Stimulated activated CD4-positive, alpha-beta T cell treated with anti-CD3 and anti-CD28 coated beads, Interleukin-2, amount 100 ng/mL, for 48 hours (primary cell): ENCODE measurements around the gene ERI3.
A peak's percentile ranks its signal among the peaks of the same experiment; 100 is the strongest.
"Not testable (repeated sequence)": the region's sequence is repeated elsewhere in the genome, so short reads cannot be mapped to it uniquely, and the experiment has no call there.

Experiments used
- DNase-seq, 2 donors: peaks; one replicate each; pipeline ENCODE4 v3.0.0-alpha.2; 2020

Gene ERI3

DNA sequence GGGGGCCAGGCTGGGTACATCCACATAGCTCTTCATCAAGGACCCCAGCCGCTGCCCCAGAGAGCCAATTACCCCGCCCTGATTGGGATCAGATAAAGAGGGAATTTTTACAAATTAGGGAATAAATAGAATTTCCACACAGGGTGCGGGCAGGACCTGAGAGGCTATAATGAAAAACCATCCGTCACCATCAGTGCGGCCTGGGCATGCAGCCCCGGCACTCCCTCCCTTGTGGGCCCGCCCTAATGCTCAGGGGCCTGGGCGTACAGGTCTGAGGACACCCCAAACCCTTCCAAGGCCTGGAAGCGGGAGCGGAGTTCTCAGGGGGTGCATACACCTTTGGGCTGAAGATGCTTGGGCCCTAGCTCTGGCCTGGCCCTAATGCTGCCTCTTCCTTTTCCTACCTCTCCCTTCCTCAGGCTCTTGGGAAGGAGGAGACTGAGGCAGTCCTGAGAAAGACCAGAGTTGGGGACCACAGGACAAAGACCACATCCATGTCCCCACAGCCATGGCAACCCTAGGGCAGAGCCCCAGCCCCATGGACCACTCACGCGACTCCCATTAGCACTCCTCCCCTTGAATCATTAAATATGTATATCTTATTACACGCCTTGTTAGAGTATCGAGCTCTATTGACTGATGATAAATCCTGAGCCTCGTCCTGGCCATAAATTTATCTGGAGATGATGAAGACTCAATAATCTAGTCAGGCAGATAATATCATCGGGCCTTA lies 125.5 kb downstream of the ERI3 start:
- no peak for DNase-seq

GRCh38 chr1:44228218-44228617 lies 126.8 kb downstream of the ERI3 start:
- no peak for DNase-seq

DNA sequence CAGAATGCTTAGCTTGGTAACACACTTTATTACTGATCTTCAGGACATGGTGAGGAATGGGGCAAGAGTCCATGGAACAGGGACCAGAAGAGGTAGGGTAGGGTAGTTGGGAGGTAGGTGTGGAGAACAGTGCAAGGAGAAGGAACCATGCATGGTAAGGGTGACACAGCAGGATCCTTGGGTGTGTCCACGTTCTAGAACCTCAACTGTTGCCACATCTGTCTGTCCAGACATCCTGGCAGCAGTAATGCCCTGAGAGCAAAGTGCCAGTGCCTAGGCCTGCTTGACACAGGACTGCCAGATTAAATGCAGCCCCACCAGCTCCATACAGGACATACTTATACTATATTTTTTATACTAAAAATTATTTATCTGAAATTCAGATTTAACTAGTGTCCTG lies 127.8 kb downstream of the ERI3 start:
- DNase-seq, result no peak

DNA sequence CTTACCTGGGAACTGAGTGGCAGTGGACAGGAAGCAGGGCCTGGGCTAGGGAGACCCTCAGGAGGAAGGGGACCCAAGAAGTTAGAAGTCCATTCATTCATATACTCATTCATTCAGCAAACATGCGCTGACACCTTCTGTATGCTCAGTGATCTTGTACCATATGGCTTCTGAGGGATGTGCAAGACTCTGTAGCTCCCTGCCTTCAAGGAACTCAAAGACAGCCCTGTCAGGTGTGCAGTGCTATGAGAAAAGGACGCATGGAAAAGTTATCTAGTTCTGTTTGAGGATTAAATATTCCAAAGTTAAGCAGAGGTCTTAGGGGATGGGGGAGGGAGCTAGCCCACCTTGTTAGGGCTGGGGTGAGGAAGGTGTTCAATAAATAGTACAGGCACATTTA lies 129.3 kb downstream of the ERI3 start:
- no peak for DNase-seq

GRCh38 chr1:44223187-44223610 lies 131.9 kb downstream of the ERI3 start:
- DNase-seq, result no peak

DNA sequence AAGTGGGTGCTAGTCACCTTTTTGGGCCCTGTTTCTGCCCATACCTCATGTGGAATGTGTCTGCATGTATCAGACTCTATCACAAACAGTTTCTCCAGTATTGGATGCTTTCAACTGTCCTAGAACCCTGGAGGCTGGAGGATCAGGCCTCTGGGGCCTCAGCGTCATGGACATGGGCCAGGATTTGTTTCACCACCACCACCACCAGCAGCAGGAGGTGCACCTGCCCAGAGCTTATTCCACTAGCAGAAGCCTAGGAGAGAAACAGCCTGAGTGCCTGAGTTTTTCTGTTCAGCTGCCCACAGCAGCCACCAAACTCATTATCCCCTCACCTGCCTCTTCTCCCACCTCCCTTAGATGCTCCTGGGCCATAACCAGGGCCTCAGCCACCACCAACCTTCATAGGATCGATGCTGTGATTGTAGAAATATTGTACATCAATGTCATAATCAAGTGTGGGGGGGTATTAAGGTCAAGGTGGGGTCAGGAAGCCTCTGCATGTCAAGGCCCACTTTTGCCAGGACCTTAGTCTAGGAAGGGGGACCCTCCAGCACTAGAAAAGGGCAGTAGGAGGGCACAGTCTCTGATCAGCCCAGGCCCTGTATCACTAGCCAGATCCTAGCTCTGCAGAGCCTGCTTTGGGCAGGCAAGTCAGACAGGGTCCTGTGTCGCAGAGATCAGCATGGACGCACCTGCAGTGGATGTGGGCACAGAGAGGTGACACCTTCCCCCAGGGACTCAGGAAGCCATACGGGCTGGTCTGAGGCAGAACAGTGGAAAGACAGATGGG lies 132.5 kb downstream of the ERI3 start:
- no peak for DNase-seq

- no peak for DNase-seq
Observed at GRCh38 chr1:44221769-44222168, 133.3 kb downstream of the ERI3 start.

DNA sequence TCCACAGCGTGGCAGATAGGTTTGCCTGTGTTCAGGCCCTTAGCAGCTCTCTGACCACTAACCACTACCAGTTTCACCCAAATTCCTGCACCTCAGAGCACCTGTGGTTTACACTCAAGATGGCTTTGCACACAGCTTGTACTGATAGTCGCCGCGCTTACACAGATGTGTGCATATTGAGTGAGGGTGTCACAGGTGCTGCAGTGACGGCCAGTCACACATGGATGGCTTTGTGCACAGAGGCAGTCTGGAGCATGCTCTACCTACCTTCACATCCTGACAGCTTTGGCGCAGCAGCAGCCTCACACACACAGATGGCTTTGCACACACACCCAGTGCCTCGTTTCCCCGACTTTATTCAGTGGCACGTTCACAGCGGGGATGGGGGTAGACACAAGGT lies 134.3 kb downstream of the ERI3 start:
- DNase-seq, result no peak

GRCh38 chr1:44220001-44220751 lies 134.9 kb downstream of the ERI3 start:
- DNase-seq, result no peak

- no peak for DNase-seq
Observed at GRCh38 chr1:44219301-44219626, 135.8 kb downstream of the ERI3 start.

GRCh38 chr1:44218503-44219300 lies 136.4 kb downstream of the ERI3 start:
- no peak for DNase-seq

DNA sequence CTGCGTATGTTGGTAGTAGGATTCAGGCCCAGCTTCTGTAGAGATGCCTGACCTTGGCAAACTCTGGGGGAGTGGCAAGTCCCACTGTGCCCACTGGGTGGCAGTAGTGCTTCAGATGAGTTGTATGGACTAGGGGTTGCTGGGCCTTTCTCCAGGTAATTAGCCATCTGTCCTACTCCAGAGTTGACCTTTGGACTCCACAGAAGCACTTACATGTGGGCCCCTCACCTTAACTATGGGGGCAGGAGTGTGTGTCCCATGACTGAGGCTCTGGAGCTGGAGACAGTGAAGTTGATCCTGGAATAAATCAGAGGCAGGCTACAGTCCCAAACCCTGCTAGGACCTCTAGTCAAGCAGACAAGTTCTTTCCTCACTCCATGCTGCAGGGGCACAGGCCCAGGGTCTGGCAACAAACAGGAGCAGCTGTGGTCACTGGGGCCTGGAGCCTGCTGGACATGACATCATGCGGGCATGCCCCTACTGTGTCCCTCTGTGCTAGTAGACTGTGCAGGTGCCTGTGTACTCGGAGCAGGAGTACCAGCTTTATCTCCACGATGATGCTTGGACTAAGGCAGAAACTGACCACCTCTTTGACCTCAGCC lies 137.1 kb downstream of the ERI3 start:
- DNase-seq, result peak; percentile 77 to 82

GRCh38 chr1:44213222-44214112 lies 141.6 kb downstream of the ERI3 start, which contains the start of gene DMAP1:
TSS of gene DMAP1 (plus strand) at chr1:44213471. CDS start at chr1:44213754, 283 bp downstream.
- peak; percentile 83 to 84 for DNase-seq

DNA sequence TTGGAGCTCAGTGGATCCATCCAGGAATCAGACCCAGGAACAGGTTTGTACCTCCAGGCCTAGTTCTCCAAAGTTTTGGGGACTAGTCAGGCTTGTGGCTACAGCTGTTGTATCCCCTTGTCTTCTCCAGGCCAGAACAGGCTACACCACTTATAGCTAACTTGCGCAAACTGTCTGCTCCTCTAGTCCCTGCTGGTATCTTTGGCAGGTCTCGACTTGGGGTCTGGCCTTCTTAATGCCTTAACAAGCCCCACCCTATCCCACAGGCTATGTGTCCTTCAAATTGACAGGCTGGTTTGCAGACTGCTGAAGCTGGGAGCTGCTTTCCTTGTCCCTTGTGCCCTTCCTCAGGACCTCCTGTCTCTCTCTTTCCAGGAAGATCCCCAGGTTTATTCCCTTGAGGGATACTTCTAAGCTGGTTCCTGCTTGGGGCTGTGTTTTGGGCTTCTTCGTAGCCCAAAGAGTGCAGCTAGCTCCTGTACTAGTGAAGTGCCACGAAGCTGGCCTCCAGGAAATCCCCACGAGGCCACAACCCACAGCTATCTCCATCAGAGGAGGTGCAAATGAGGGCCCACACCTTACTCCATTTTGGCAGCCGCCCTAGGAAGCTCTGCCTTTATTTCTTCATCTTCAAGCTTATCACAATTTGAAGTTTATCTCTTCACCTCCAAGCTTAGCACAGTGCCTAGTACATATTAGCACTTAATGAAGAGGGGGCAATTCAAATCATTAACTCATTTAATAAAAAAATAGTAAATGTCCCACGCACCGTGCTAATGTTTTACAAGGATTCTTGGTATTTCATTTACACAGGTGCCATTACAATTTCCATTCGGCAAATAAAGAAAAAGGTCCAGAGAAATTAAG lies 142.5 kb downstream of the ERI3 start:
- peak in 1 of 2 donors; percentile 23 for DNase-seq

- DNase-seq, result no peak
Observed at GRCh38 chr1:44210595-44210994, 144.5 kb downstream of the ERI3 start.

DNA sequence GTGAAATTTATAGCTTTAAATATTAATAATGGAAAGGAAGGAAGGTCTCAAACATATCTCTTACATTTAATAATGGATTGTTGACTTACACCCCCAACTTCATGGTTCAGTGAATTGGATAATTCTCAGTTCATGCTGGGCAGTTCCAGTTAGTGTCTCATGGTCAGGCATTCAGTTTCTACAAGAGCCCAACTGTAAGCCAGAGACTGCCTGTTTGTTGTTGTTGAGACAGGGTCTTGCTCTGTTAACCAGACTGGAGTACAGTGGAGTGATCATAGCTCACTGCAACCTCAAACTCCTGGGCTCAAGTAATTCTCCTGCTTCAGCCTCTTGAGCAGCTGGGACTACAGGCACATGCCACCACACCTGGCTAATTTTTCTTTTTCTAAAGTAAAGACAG lies 146.8 kb downstream of the ERI3 start:
- no peak for DNase-seq

GRCh38 chr1:44206545-44206944 lies 148.5 kb downstream of the ERI3 start:
- DNase-seq, result not testable (repeated sequence)

DNA sequence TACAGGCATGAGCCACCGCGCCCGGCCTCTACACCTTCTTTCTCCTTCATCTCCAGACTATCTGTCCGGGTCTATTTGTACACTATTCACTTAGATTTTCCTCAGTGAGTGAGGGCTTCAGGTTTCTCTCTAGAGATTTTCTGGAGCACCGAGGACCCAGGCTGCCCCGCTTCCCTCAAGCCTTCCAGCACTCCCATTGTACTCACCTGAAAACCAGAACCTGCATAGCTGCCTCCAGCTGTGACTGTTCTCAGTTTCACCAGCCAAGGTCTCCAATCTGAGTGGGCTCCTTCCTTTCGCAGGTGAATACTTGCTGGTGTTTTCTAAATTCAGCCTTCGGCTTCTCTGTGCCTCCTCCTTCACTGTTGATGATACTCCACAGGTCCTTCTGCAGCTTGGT lies 154.7 kb downstream of the ERI3 start:
- DNase-seq, result no peak

- no peak for DNase-seq
Observed at GRCh38 chr1:44174630-44175029, 180.4 kb downstream of the ERI3 start.
